ENCODE results near the gene ZNF343. TPM values are rescaled to one million over a fixed set of nuclear protein-coding genes. Genes with fewer than 3 reads are reported as not detected.

The ZNF343 gene
- total and polyA plus RNA-seq, 2 of the 8 experiments (the other 6 are each of a cell fraction or from before 2014, with no cell fraction given) = 1.8 to 5.0 TPM

- Histone ChIP-seq H3K79me1 (ENCODE audit: low read depth, low read length) (no peaks in the 10 kb centered on the region; the same call in 1 of the 2 replicates), H3K14ac (ENCODE audit: insufficient read length) (no peak overlapping the region), H4K91ac (replicated peaks; ENCODE audit: insufficient read length, low read length) (no peak overlapping the region), H3K9ac (replicated peaks in 1 of 4; ENCODE audit: extremely low read depth in 1 of 4, low read depth in 3 of 4, low read length in 3 of 4) (no peak overlapping the region), H3K79me2 (ENCODE audit: control insufficient read depth in 1 of 2, insufficient read depth in 2 of 2, low read length in 2 of 2) (peaks cover 0 to 10% of the 10 kb centered on the region in 2 experiments; a peak in 1 of 4 replicates), H3K4me2 (ENCODE audit: insufficient read depth in 1 of 2, low read depth in 2 of 2, low read length in 2 of 2) (no peak overlapping the region), H2BK5ac (ENCODE audit: low read depth, low read length) (no peak overlapping the region), H3K18ac (ENCODE audit: extremely low read depth, low read length) (no peak overlapping the region), H3K23ac (ENCODE audit: insufficient read length) (no peak overlapping the region), H3K23me2 (ENCODE audit: low read depth, low read length) (no peaks in the 10 kb centered on the region), H4K8ac (ENCODE audit: extremely low read depth, insufficient read depth, low read length) (no peak overlapping the region), H3K36me3 (ENCODE audit: control insufficient read depth in 2 of 4, insufficient read depth in 4 of 4, low read length in 3 of 4) (peaks cover 41 to 65% (median 54%) of the 10 kb centered on the region in 4 experiments), H3K56ac (replicated peaks; ENCODE audit: insufficient read length, low read depth, low read length) (no peak overlapping the region), H2BK120ac (replicated peaks; ENCODE audit: low read depth, low read length) (no peak overlapping the region), H3K9me3 (ENCODE audit: insufficient read depth in 2 of 2, low read depth in 1 of 2, low read length in 1 of 2) (no peaks in the 10 kb centered on the region), H3K4ac (replicated peaks; ENCODE audit: insufficient read length, low read depth, low read length) (no peak overlapping the region), H3K4me1 (replicated peaks in 1 of 4; ENCODE audit: control insufficient read depth in 3 of 4, insufficient read depth in 4 of 4, low read length in 3 of 4) (no peaks in the 10 kb centered on the region), H4K5ac (ENCODE audit: insufficient read length, low read depth, low read length) (no peak overlapping the region), H3K4me3 (ENCODE audit: extremely low read depth in 1 of 4, insufficient read depth in 2 of 4, low read depth in 3 of 4, low read length in 4 of 4) (no peak overlapping the region), H2AFZ (ENCODE audit: low read length) (no peak overlapping the region), H3K27me3 (replicated peaks in 1 of 4; ENCODE audit: control insufficient read depth in 3 of 4, extremely low read depth in 1 of 4, insufficient read depth in 3 of 4, low read length in 3 of 4) (no peaks in the 10 kb centered on the region), H2AK5ac (ENCODE audit: low read depth, low read length) (no peak overlapping the region), H2BK12ac (ENCODE audit: low read depth, low read length) (no peak overlapping the region), H2BK20ac (ENCODE audit: low read length) (no peak overlapping the region), H3K27ac (ENCODE audit: low read depth, low read length) (no peak overlapping the region), H4K20me1 (replicated peaks in 1 of 2; ENCODE audit: control insufficient read depth in 1 of 2, insufficient read depth in 2 of 2, low read length in 2 of 2) (peaks cover 11 to 13% of the 10 kb centered on the region in 2 experiments), H2BK15ac (ENCODE audit: low read length) (no peak overlapping the region)
- FAIRE-seq = no peak
- DNase-seq (ENCODE audit: low read depth in 1 of 2, low spot score in 2 of 2) = no peak
- 72% methylated on average over 1 of the region's 1 CpG; no CpG with 5 or more reads in 1 of the 2 experiments for WGBS, 2 experiments (ENCODE audit: extremely low coverage in 1 of 2, insufficient coverage in 1 of 2, insufficient read length in 1 of 2, insufficient replicate concordance in 2 of 2, low coverage in 1 of 2, low lambda C conversion rate in 2 of 2, missing lambda C conversion rate in 1 of 2)
- POLR2A ChIA-PET (ENCODE audit: partially characterized antibody) = interaction anchor here (0.9 to 8.0 kb wide), 6 partner anchors 9 to 180 kb away, joined by 3 to 119 read pairs (median 4); partner anchors contain the start of gene SNRPB
- CTCF ChIA-PET (ENCODE audit: partially characterized antibody) = interaction anchor here (0.6 to 1.9 kb wide), 6 partner anchors 8 to 211 kb away, joined by 3 to 5 read pairs (median 3); no protein-coding TSS in a partner anchor
- TF ChIP-seq ASH2L (IDR thresholded peaks at IDR 0.05; ENCODE audit: low read length) = no peak
- TF ChIP-seq SRF (IDR thresholded peaks at IDR 0.05; ENCODE audit: low read depth, low read length) = no peak
- no peak for TF ChIP-seq KDM5A (IDR thresholded peaks at IDR 0.05; ENCODE audit: low read length)
- TF ChIP-seq CEBPB (IDR thresholded peaks at IDR 0.05; ENCODE audit: low read depth, low read length) = no peak
- no peak for TF ChIP-seq SP4 (IDR thresholded peaks at IDR 0.05; ENCODE audit: low read length)
- 0 out of 2 replicates have a peak, but pooled peaks have one; percentile 42 for TF ChIP-seq GTF2F1 (IDR thresholded peaks at IDR 0.05; ENCODE audit: borderline replicate concordance, low read depth, low read length)
- TF ChIP-seq RAD21 (IDR thresholded peaks at IDR 0.05 in 1 of 2, conservative IDR thresholded peaks at IDR 0.05 in 1 of 2; ENCODE audit: low read depth in 2 of 2, low read length in 2 of 2) = no peak
These were observed 48.5 kb downstream of the ZNF343 start for GRCh38 chr20:2459981-2460751.

All from H1 (cell line).